SH-SY5Y (cell line): ENCODE measurements around the gene AJM1.

ENCODE experiments used
- GATA2 ChIP-seq: IDR thresholded peaks from 2 replicates; pipeline ENCODE4 v1.6.1; 2011; ENCODE audit warnings: mild to moderate bottlenecking, low read depth, low read length
- GATA3 ChIP-seq: IDR thresholded peaks from 2 replicates; pipeline ENCODE4 v1.6.1; 2011; ENCODE audit warnings: low read depth, mild to moderate bottlenecking, low read length, moderate library complexity

- no peak for TF ChIP-seq GATA2
- no peak for TF ChIP-seq GATA3
These were observed 37.0 kb upstream of the AJM1 start for GRCh38 chr9:136805207-136805740.
